ENCODE data around the gene DYNLT1.
"Not testable (repeated sequence)": the region's sequence is repeated elsewhere in the genome, so short reads cannot be mapped to it uniquely, and the experiment has no call there.

Gene DYNLT1

GRCh38 chr6:158638324-158638854 lies 6.2 kb downstream of the DYNLT1 start:
- no peak overlapping the region for H3K4me3 ChIP-seq (replicated peaks; ENCODE audit: low read depth, low read length)
- no peak for TF ChIP-seq CTCF (IDR thresholded peaks at IDR 0.05; ENCODE audit: low read length, missing control alignments)
- DNase-seq (ENCODE audit: low read depth), result no peak

GRCh38 chr6:158636778-158637177 lies 7.8 kb downstream of the DYNLT1 start:
- no peak for TF ChIP-seq CTCF (IDR thresholded peaks at IDR 0.05; ENCODE audit: low read length, missing control alignments)
- H3K4me3 ChIP-seq (replicated peaks; ENCODE audit: low read depth, low read length), result no peak overlapping the region
- DNase-seq (ENCODE audit: low read depth), result no peak

GRCh38 chr6:158635427-158636073 lies 9.0 kb downstream of the DYNLT1 start:
- DNase-seq (ENCODE audit: low read depth), result no peak
- no peak for TF ChIP-seq CTCF (IDR thresholded peaks at IDR 0.05; ENCODE audit: low read length, missing control alignments)
- H3K4me3 ChIP-seq (replicated peaks; ENCODE audit: low read depth, low read length), result no peak overlapping the region

GRCh38 chr6:158634695-158635426 lies 9.7 kb downstream of the DYNLT1 start:
- DNase-seq (ENCODE audit: low read depth), result no peak
- H3K4me3 ChIP-seq (replicated peaks; ENCODE audit: low read depth, low read length), result no peak overlapping the region
- TF ChIP-seq CTCF (IDR thresholded peaks at IDR 0.05; ENCODE audit: low read length, missing control alignments), result no peak

GRCh38 chr6:158633127-158633526 lies 11.4 kb downstream of the DYNLT1 start:
- no peak for DNase-seq (ENCODE audit: low read depth)
- no peak overlapping the region for H3K4me3 ChIP-seq (replicated peaks; ENCODE audit: low read depth, low read length)
- TF ChIP-seq CTCF (IDR thresholded peaks at IDR 0.05; ENCODE audit: low read length, missing control alignments), result no peak

- H3K4me3 ChIP-seq (replicated peaks; ENCODE audit: low read depth, low read length); DNase-seq (ENCODE audit: low read depth): not testable (repeated sequence)
Observed at GRCh38 chr6:158632538-158633119, 11.9 kb downstream of the DYNLT1 start.

All from fibroblast of pulmonary artery (primary cell).